HG02759 (cell line): Measurements from ENCODE around the gene MACROD2.
"Not testable (repeated sequence)": the region's sequence is repeated elsewhere in the genome, so short reads cannot be mapped to it uniquely, and the experiment has no call there.

Source experiments
- ATAC-seq: cut with Tn5 transposase; IDR thresholded peaks from one replicate; pipeline ENCODE4 v1.9.1; 2021; ENCODE audit warnings: mild to moderate bottlenecking, moderate library complexity; ENCODE audit not compliant: unreplicated experiment

Gene MACROD2

GRCh38 chr20:14963262-14963663 lies 967.9 kb downstream of the MACROD2 start:
- no peak for ATAC-seq

GRCh38 chr20:14966203-14966602 lies 970.9 kb downstream of the MACROD2 start:
- no peak for ATAC-seq

DNA sequence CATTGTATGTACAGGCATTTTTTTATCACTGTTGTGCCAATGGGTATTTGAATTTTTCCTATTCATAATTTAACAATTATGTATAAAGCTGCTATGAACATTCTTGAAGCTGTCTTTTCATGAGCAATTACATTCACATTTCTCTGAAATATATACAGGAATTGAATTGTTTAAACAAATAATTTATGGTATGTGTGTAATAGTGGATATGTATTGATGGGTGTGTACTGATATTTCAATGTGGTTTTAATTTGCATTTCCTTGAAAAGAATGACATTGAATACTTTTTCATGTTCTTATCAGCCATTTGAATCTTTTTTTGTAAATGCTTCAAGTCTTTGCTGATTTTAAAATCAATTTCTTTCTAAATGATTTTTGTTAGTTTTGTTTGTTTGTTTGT lies 971.5 kb downstream of the MACROD2 start:
- no peak for ATAC-seq

- ATAC-seq = no peak
Observed at GRCh38 chr20:14972256-14972655, 976.9 kb downstream of the MACROD2 start.

DNA sequence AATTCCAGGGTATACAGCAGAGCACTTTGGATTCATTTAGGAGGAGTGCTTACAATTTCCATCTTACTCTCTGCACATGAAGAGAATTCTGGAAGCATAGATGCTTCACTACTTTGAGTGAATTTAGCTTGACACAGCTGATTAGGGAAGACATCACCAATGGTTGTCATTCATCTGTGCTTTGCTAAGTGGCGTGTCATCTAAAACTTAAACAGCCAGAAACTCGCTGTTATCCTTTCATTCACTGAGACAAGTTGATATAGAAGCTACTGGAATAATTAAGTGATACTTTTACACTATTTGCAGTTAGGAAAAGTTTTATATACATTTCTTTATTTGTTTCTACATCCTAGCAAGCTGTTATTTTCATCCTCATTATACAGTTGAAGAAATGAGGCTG lies 977.4 kb downstream of the MACROD2 start:
- ATAC-seq = no peak

GRCh38 chr20:14979453-14979986 lies 984.2 kb downstream of the MACROD2 start:
- ATAC-seq = no peak

GRCh38 chr20:14981486-14981885 lies 986.2 kb downstream of the MACROD2 start:
- not testable (repeated sequence) for ATAC-seq

DNA sequence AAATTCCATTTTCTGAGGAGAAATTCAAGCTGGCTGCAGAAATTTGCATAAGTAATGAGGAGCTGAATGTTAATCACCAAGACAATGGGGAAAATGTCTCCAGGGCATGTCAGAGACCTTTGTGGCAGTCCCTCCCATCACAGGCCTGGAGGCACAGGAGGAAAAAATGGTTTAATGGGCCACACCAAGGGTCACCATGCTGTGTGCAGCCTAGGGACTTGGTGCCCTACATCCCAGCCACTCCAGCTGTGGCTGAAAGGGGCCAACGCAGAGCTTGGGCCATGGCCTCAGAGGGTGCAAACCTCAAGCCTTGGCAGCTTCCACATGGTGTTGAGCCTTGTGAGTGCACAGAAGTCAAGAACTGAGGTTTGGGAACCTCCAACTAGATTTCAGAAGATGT lies 987.0 kb downstream of the MACROD2 start:
- ATAC-seq = not testable (repeated sequence)

DNA sequence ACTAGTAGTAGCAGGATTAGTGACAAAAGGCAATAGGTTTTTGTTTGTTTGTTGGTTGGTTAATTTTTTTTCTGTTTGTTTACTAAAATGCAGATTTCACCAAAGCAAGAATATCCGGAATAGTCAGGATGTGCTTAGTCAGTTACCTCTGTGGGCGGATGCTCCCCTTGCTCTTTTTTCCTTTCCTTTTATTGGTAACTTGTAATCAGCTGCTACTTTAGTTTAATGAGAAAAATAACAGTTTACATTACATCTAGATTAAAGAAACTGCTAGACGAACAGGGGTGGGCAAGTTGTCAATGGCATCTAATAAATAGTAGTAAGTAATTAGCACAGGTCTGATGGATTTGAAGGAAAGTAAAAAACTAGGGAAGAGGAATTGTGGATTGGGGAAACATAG lies 989.0 kb downstream of the MACROD2 start:
- ATAC-seq = no peak

GRCh38 chr20:14984768-14985622 lies 989.7 kb downstream of the MACROD2 start:
- no peak for ATAC-seq

GRCh38 chr20:14986026-14986655 lies 990.8 kb downstream of the MACROD2 start:
- ATAC-seq = no peak

DNA sequence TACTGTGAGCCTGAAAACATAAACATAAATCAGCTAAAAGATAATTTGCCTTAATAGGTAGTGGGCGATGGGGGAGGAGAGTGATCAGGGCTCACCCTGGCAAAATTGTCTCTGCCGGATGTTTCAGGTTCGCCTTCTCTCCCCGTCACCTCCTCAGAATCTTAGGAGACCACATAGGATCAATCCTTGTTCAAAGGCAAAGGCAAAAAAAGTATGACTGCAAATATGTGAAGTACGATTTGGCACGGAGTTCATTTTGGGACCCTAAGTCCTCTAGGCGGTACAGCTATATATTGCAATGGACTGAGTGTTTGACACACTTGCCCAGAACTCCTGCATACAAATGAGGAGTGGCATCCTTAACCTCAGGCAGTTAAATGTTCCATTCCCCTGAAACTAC lies 991.3 kb downstream of the MACROD2 start:
- no peak for ATAC-seq

DNA sequence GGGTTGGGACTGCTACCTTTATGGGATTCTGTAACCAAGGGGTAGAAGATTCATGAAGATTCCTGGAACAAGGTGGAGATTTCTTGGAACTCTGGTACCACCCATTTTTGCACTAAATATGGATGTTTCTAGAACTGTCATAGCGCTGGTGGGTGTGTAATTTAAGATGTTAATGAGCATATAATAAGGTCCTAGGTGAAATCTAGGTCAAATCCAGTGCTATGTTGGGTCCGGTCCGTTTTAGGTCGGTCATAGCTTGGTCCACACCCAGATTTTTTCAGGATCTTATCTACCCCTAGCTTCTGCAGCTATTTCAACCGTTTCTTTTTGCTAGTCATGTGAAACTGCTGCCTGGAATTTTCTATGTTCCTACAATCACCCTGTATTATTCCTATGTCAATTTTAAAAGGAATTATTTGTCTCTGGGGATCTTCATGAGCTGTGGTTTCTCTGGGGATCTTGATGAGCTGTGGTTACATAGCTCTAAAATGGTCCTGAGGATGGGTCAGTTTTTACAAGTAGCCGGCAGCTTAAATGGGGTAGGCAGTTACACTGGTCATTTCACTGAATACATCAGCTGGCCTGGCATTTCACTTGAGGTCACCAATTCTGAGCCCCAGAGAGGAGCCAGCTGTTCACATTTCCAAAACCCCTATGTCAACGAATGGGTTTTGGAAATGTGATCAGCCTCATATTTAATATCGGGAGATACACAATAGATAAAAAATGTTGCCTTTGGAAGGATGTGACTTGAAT lies 994.4 kb downstream of the MACROD2 start:
- ATAC-seq = no peak

- no peak for ATAC-seq
Observed at GRCh38 chr20:14991023-14991422, 995.7 kb downstream of the MACROD2 start.

DNA sequence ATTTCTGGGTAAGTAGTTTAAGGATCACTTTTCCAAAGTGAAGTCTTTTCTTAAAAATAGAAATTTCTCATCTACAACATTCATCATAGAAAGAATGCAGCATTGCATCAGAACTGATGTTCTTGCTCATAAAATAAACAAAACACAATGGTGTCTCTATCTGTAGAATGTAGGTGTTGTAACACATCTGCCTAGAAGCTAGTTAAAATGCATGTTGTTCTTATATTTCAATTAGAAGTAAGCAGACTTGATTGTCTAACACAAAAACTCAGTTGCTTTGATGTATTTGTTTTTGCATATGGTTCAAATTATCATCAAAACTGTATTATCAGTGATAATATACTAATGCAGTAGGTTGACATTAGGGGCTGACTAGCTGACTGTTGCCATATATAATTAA lies 996.8 kb downstream of the MACROD2 start:
- no peak for ATAC-seq

- ATAC-seq = no peak
Observed at GRCh38 chr20:14992961-14993360, 997.6 kb downstream of the MACROD2 start.

GRCh38 chr20:14996883-14997672 lies 1001.8 kb downstream of the MACROD2 start:
- no peak for ATAC-seq

- ATAC-seq = no peak
Observed at GRCh38 chr20:14997791-14998190, 1002.5 kb downstream of the MACROD2 start.

- no peak for ATAC-seq
Observed at GRCh38 chr20:15005300-15005986, 1010.1 kb downstream of the MACROD2 start.

DNA sequence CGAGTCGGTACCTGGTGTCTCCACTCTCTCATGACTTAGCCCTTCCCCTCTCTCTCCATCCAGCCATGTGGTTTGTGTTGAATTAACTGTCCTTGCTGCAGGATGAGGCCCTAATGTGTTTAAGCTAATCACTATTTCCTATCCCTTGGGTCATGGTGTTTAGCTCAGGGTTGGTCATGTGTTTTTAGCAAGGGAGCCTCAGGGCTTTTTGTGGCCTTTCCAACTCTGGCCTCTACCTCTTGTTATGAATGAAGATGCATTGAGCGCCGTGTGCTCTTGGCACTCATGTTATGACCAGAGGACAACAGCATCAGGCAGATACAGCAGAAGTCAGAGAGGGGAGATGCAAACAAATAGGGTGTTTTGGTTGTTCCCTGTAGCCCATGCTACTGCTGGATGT lies 1016.3 kb downstream of the MACROD2 start:
- ATAC-seq = no peak
